IMR-90 (cell line): ENCODE data around the gene DHFR. TPM values are rescaled to one million over a fixed set of nuclear protein-coding genes. Genes with fewer than 3 reads are reported as not detected.

Source experiments
- ATAC-seq: fragments of 200-7000 bp; cut with Tn5 transposase; 2 replicates; pipeline ENCODE4 v1.9.1; 2020; ENCODE audit warnings: low read depth, mild to moderate bottlenecking, moderate library complexity
- BruUV-seq: library from RNA; stranded (reverse); fragments of 400-500 nt; replicated peaks from 2 replicates; lab custom pipeline; 2021; lab: Mats Ljungman, UMichigan
- CTCF ChIA-PET: fragments of 300-600 bp; formaldehyde crosslinking; extraction: SDS; loops from one replicate; lab custom pipeline; 2021; ENCODE audit warnings: antibody characterized with exemption; lab: Yijun Ruan, JAX
- POLR2A ChIA-PET: fragments of 300-600 bp; sonication (Branson Sonifier 250); formaldehyde crosslinking; loops from one replicate; lab custom pipeline; 2022; ENCODE audit warnings: antibody characterized with exemption; ENCODE audit not compliant: unreplicated experiment; lab: Charles Lee
- DNase-seq: peaks from one replicate; pipeline ENCODE4 v3.0.0; 2013
- H2AFZ ChIP-seq: replicated peaks from 2 replicates; pipeline ENCODE3; 2013; ENCODE audit warnings: low read length, mild to moderate bottlenecking; ENCODE audit not compliant: poor library complexity
- H2AK5ac ChIP-seq: 2 replicates; pipeline ENCODE4 v1.6.1; 2013; ENCODE audit warnings: low read depth, low read length, inconsistent platforms
- H2AK9ac ChIP-seq: replicated peaks from 2 replicates; pipeline ENCODE3; 2013; ENCODE audit warnings: mild to moderate bottlenecking, low read depth, low read length, moderate library complexity; ENCODE audit not compliant: poor library complexity
- H2BK120ac ChIP-seq: 2 replicates; pipeline ENCODE4 v1.6.1; 2013; ENCODE audit warnings: low read depth, low read length, inconsistent platforms
- H2BK15ac ChIP-seq: 3 replicates; pipeline ENCODE4 v1.6.1; 2013; ENCODE audit warnings: low read depth, low read length, inconsistent platforms
- H2BK20ac ChIP-seq: 2 replicates; pipeline ENCODE4 v1.6.1; 2013; ENCODE audit warnings: low read depth, mild to moderate bottlenecking, inconsistent platforms, low read length, moderate library complexity
- H2BK5ac ChIP-seq: 2 replicates; pipeline ENCODE4 v1.6.1; 2013; ENCODE audit warnings: mild to moderate bottlenecking, low read depth, low read length, inconsistent platforms; ENCODE audit not compliant: poor library complexity, severe bottlenecking
- H3K14ac ChIP-seq: replicated peaks from 2 replicates; pipeline ENCODE4 v1.6.1; 2013; ENCODE audit warnings: low read depth, low read length, inconsistent platforms
- H3K18ac ChIP-seq: 2 replicates; pipeline ENCODE4 v1.6.1; 2013; ENCODE audit warnings: low read depth, low read length, control low read depth
- H3K23ac ChIP-seq: 2 replicates; pipeline ENCODE4 v1.6.1; 2013; ENCODE audit warnings: low read depth, low read length, inconsistent platforms
- H3K27ac ChIP-seq: 2 replicates; pipeline ENCODE4 v1.5.1; 2013; ENCODE audit warnings: mild to moderate bottlenecking, control low read depth, low read length; ENCODE audit not compliant: insufficient read depth
- H3K27me3 ChIP-seq: 2 replicates; pipeline ENCODE4 v1.6.1; 2013; ENCODE audit warnings: low read length; ENCODE audit not compliant: control insufficient read depth, insufficient read depth
- H3K36me3 ChIP-seq: 2 replicates; pipeline ENCODE4 v1.6.1; 2013; ENCODE audit warnings: low read length, mixed read lengths; ENCODE audit not compliant: control insufficient read depth, insufficient read depth
- H3K4ac ChIP-seq: 2 replicates; pipeline ENCODE4 v1.6.1; 2013; ENCODE audit warnings: low read depth, low read length, inconsistent platforms
- H3K4me1 ChIP-seq: 2 replicates; pipeline ENCODE4 v1.6.1; 2013; ENCODE audit warnings: low read length, mixed read lengths; ENCODE audit not compliant: control insufficient read depth, insufficient read depth
- H3K4me2 ChIP-seq: 2 replicates; pipeline ENCODE4 v1.6.1; 2013; ENCODE audit warnings: low read depth, mild to moderate bottlenecking, control low read depth, low read length, moderate library complexity
- H3K4me3 ChIP-seq: 2 replicates; pipeline ENCODE4 v1.5.1; 2013; ENCODE audit warnings: low read depth, mild to moderate bottlenecking, control low read depth, low read length, moderate library complexity; ENCODE audit not compliant: insufficient read depth
- H3K56ac ChIP-seq: 2 replicates; pipeline ENCODE4 v1.6.1; 2013; ENCODE audit warnings: low read length, inconsistent platforms; ENCODE audit not compliant: insufficient read depth; ENCODE audit errors: extremely low read depth
- H3K79me1 ChIP-seq, 2 experiments: 2 replicates each; pipeline ENCODE4 v1.6.1; 2013; ENCODE audit warnings: low read length in 2 of 2, inconsistent platforms in 1 of 2, low read depth in 1 of 2
- H3K9ac ChIP-seq: 2 replicates; pipeline ENCODE4 v1.6.1; 2013; ENCODE audit warnings: low read depth, low read length, control low read depth
- H3K9me1 ChIP-seq: 2 replicates; pipeline ENCODE4 v1.6.1; 2013; ENCODE audit warnings: low read length, inconsistent platforms; ENCODE audit not compliant: insufficient read depth
- H3K9me3 ChIP-seq: 2 replicates; pipeline ENCODE4 v1.6.1; 2013; ENCODE audit warnings: low read length; ENCODE audit not compliant: control insufficient read depth, insufficient read depth
- H4K20me1 ChIP-seq: 2 replicates; pipeline ENCODE4 v1.6.1; 2013; ENCODE audit warnings: low read length, inconsistent platforms; ENCODE audit not compliant: insufficient read depth
- H4K5ac ChIP-seq: 2 replicates; pipeline ENCODE4 v1.6.1; 2013; ENCODE audit warnings: mild to moderate bottlenecking, low read depth, low read length, control low read depth
- H4K8ac ChIP-seq, 2 experiments: 2 replicates each; pipeline ENCODE4 v1.6.1; 2013; ENCODE audit warnings: low read depth in 2 of 2, low read length in 2 of 2, control low read depth in 1 of 2, inconsistent platforms in 1 of 2
- H4K91ac ChIP-seq: 2 replicates; pipeline ENCODE4 v1.6.1; 2013; ENCODE audit warnings: low read depth, low read length, inconsistent platforms; ENCODE audit not compliant: insufficient read depth
- CEBPB ChIP-seq: IDR thresholded peaks from 2 replicates; pipeline ENCODE4 v1.6.1; 2012; ENCODE audit warnings: low read depth, low read length, improper control_type of control experiment
- CHD1 ChIP-seq: IDR thresholded peaks from 2 replicates; pipeline ENCODE4 v1.6.1; 2012; ENCODE audit warnings: low read depth, low read length, improper control_type of control experiment
- MAFK ChIP-seq: IDR thresholded peaks from 2 replicates; pipeline ENCODE4 v1.6.1; 2012; ENCODE audit warnings: low read depth, low read length, improper control_type of control experiment
- MAZ ChIP-seq: IDR thresholded peaks from 2 replicates; pipeline ENCODE4 v1.6.1; 2012; ENCODE audit warnings: low read depth, mild to moderate bottlenecking, low read length, improper control_type of control experiment, moderate library complexity, borderline replicate concordance
- MXI1 ChIP-seq: IDR thresholded peaks from 2 replicates; pipeline ENCODE4 v1.6.1; 2012; ENCODE audit warnings: low read depth, mild to moderate bottlenecking, low read length, moderate library complexity, borderline replicate concordance
- NFE2L2 ChIP-seq: fragments of 150-350 bp; IDR thresholded peaks from 2 replicates; pipeline ENCODE4 v1.6.1; 2016; ENCODE audit warnings: low read depth, mild to moderate bottlenecking, low read length
- POLR2A ChIP-seq: IDR thresholded peaks from 2 replicates; pipeline ENCODE4 v1.6.1; 2012; ENCODE audit warnings: mild to moderate bottlenecking, low read depth, low read length
- RAD21 ChIP-seq: IDR thresholded peaks from 2 replicates; pipeline ENCODE4 v1.6.1; 2012; ENCODE audit warnings: low read length, improper control_type of control experiment
- RCOR1 ChIP-seq: IDR thresholded peaks from 2 replicates; pipeline ENCODE4 v1.6.1; 2012; ENCODE audit warnings: mild to moderate bottlenecking, low read length, improper control_type of control experiment; ENCODE audit not compliant: insufficient replicate concordance
- RFX5 ChIP-seq: IDR thresholded peaks from 2 replicates; pipeline ENCODE4 v1.8.0; 2012; ENCODE audit warnings: low read depth, mild to moderate bottlenecking, low read length, moderate library complexity
- SMC3 ChIP-seq: fragments of 150-350 bp; IDR thresholded peaks from 2 replicates; pipeline ENCODE4 v1.6.1; 2016; ENCODE audit warnings: low read depth, mild to moderate bottlenecking, antibody characterized with exemption, low read length, moderate library complexity
- WGBS, 2 experiments: methylation state at CpG; one replicate each; pipeline versions ENCODE4 v1.1.5 to v1.1.7; 2013; ENCODE audit warnings: missing lambda C conversion rate in 2 of 2; ENCODE audit not compliant: insufficient read length in 1 of 2; ENCODE audit errors: extremely low coverage in 2 of 2; 5-methylcytosine and 5-hydroxymethylcytosine counted together
- dilution Hi-C: fragments of 300-500 bp; cut with HindIII; formaldehyde crosslinking; loops from one replicate; pipeline ENCODE4 v1.14.3; 2018; ENCODE audit warnings: low sequenced_read_pairs; ENCODE audit not compliant: unreplicated experiment
- in situ Hi-C: fragments of 300-500 bp; cut with MboI; formaldehyde crosslinking; loops from 3 replicates; pipeline ENCODE4 v1.14.3; 2019; ENCODE audit warnings: low sequenced_read_pairs, inconsistent platforms, mixed read lengths
- intact Hi-C: fragments of 100-400 bp; cut with micrococcal nuclease; formaldehyde crosslinking; loops from 2 replicates; pipeline ENCODE4 v1.10.0; 2022
- polyA plus RNA-seq, 3 experiments: library from polyadenylated mRNA; depleted of rRNA; stranded (reverse); fragments of >200 nt; gene quantifications; 2 replicates each; pipeline ENCODE4 v1.2.3, GENCODE V29; 2012; ENCODE audit warnings: low replicate concordance in 1 of 3
- total RNA-seq: library from RNA; depleted of rRNA; stranded (reverse); fragments of >200 nt; gene quantifications from 2 replicates; pipeline ENCODE4 v1.2.3, GENCODE V29; 2012
- TF ChIP-seq, protein P1 (sequence below): fragments of 150-350 bp; IDR thresholded peaks from 2 replicates; pipeline ENCODE4 v1.6.1; 2016; ENCODE audit warnings: low read depth, mild to moderate bottlenecking, low read length, moderate library complexity, borderline replicate concordance
- TF ChIP-seq, protein P2 (sequence below): fragments of 150-350 bp; IDR thresholded peaks from 2 replicates; pipeline ENCODE4 v1.6.1; 2017; ENCODE audit warnings: mild to moderate bottlenecking, antibody characterized with exemption, low read length, low read depth
- TF ChIP-seq, protein P3 (sequence below): conservative IDR thresholded peaks from 2 replicates; pipeline ENCODE4 v1.5.1; 2012; ENCODE audit warnings: mild to moderate bottlenecking, low read depth, low read length, improper control_type of control experiment

Gene DHFR
- total and polyA plus RNA-seq, 2 of the 4 experiments (the other 2 are of a cell fraction): 20.6 to 29.4 TPM

GRCh38 chr5:80622756-80623155, 32.0 kb downstream of the DHFR start:
- H3K9me3 ChIP-seq: no peaks in the 10 kb centered on the region
- POLR2A ChIA-PET: no interaction called here
- H3K27ac ChIP-seq: no peak overlapping the region

More at GRCh38 chr5:80622756-80623155, 32.0 kb downstream of the DHFR start:
- Histone ChIP-seq H3K36me3 (no peaks in the 10 kb centered on the region), H3K14ac (no peak overlapping the region), H2AFZ (no peak overlapping the region), H2BK5ac (no peak overlapping the region), H2BK15ac (no peak overlapping the region), H2AK9ac (no peak overlapping the region), H2BK120ac (no peak overlapping the region), H3K4ac (no peak overlapping the region), H3K23ac (no peak overlapping the region), H2BK20ac (no peak overlapping the region), H3K27me3 (no peaks in the 10 kb centered on the region), H2AK5ac (no peak overlapping the region), H3K56ac (no peak overlapping the region), H4K91ac (no peak overlapping the region), H3K4me3 (no peak overlapping the region), H3K18ac (no peak overlapping the region), H3K4me1 (no peaks in the 10 kb centered on the region), H4K5ac (no peak overlapping the region), H3K79me1 (no peaks in the 10 kb centered on the region), H3K9me1 (0 out of 2 replicates have a peak, but pooled peaks cover 7% of the 10 kb centered on the region), H4K8ac (no peak overlapping the region), H3K9ac (no peak overlapping the region), H3K4me2 (no peak overlapping the region), H4K20me1 (no peaks in the 10 kb centered on the region)
- no TSS peak for BruUV-seq
- no peak for DNase-seq
- intact Hi-C loops: no loop called here
- CTCF ChIA-PET: no interaction called here
- TF ChIP-seq CEBPB (no peak), NFE2L2 (no peak), RAD21 (no peak), MAZ (no peak), RCOR1 (no peak), MXI1 (no peak), MAFK (no peak), RFX5 (no peak), SMC3 (no peak), POLR2A (no peak), CHD1 (no peak)
- TF ChIP-seq, protein P1, sequence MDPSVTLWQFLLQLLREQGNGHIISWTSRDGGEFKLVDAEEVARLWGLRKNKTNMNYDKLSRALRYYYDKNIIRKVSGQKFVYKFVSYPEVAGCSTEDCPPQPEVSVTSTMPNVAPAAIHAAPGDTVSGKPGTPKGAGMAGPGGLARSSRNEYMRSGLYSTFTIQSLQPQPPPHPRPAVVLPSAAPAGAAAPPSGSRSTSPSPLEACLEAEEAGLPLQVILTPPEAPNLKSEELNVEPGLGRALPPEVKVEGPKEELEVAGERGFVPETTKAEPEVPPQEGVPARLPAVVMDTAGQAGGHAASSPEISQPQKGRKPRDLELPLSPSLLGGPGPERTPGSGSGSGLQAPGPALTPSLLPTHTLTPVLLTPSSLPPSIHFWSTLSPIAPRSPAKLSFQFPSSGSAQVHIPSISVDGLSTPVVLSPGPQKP: no peak
- TF ChIP-seq, protein P2, sequence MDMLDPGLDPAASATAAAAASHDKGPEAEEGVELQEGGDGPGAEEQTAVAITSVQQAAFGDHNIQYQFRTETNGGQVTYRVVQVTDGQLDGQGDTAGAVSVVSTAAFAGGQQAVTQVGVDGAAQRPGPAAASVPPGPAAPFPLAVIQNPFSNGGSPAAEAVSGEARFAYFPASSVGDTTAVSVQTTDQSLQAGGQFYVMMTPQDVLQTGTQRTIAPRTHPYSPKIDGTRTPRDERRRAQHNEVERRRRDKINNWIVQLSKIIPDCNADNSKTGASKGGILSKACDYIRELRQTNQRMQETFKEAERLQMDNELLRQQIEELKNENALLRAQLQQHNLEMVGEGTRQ: no peak
- TF ChIP-seq, protein P3, sequence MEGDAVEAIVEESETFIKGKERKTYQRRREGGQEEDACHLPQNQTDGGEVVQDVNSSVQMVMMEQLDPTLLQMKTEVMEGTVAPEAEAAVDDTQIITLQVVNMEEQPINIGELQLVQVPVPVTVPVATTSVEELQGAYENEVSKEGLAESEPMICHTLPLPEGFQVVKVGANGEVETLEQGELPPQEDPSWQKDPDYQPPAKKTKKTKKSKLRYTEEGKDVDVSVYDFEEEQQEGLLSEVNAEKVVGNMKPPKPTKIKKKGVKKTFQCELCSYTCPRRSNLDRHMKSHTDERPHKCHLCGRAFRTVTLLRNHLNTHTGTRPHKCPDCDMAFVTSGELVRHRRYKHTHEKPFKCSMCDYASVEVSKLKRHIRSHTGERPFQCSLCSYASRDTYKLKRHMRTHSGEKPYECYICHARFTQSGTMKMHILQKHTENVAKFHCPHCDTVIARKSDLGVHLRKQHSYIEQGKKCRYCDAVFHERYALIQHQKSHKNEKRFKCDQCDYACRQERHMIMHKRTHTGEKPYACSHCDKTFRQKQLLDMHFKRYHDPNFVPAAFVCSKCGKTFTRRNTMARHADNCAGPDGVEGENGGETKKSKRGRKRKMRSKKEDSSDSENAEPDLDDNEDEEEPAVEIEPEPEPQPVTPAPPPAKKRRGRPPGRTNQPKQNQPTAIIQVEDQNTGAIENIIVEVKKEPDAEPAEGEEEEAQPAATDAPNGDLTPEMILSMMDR: no peak
- ATAC-seq: no peak
- in situ Hi-C loops: no loop called here
- no CpG with 5 or more reads among the region's 2 CpGs for WGBS, 2 experiments
- dilution Hi-C loops: no loop called here
